Measurements from ENCODE around the gene TXNDC5.
A peak's percentile ranks its signal among the peaks of the same experiment; 100 is the strongest.
"Not testable (repeated sequence)": the region's sequence is repeated elsewhere in the genome, so short reads cannot be mapped to it uniquely, and the experiment has no call there.

Gene TXNDC5

DNA sequence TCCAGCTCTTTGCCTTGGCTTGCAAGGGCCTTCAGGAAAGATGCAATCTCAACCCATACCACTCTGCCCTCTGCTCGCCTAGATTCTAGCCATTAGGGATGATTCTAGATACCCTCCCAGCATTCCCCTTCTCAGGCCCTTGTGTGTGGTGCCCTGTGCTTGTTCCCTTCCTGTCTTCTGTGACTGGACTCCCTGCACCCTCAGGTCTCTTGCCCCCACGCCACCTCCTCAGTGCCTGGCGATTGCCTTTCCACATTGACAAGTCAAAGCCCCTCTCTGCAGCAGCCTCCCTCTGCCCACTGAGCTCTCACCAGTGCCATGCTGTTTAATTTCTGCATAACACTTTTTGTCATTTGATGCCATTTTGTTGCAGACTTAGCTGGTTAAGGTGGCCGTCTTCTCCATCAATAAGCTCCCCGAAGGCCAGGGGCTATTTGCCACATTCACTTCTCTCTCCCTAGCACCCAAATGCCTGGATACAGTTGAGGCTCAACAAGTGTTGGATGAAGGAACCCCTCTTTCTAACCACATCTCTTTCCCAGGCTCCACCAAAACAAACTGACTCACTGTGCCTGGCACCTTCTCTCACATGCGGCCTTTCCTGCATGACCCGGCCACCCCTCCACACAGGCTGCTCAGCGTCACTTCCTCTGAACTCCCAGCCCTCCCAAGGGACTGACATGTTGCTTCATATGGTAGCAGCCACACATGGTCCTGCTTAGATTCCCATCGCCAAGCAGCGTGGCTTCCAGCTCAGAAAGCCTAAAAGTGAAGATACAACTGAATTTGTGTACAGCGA, 4.6 kb upstream of the TXNDC5 start:
- FAIRE-seq, result no peak

DNA sequence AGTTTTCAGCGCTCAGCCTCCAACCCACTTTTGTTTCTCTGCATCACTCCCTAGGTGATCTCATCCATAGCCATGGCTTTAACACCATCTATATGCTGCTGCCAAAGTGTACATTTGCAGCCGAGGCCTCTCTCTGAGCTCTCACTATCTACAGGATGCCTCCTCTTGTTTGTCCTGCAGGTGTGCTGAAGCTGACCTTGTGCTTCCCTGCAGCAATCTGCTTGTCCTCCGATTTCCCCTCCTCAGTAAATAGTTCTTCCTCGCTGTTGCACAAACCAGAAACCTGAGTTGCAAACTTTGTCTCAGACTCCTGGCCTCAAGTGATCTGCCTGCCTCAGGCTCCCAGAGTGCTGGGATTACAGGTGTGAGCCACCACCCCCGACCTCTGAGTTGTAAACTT, 3.7 kb upstream of the TXNDC5 start:
- DNase-seq (ENCODE audit: insufficient read length, low spot score) (no peak), FAIRE-seq (no peak)

More for the DNA sequence above, 4.6 kb upstream of the TXNDC5 start:
- no peak for DNase-seq (ENCODE audit: insufficient read length, low spot score)

GRCh38 chr6:7912736-7913517, 2.3 kb upstream of the TXNDC5 start:
- DNase-seq (ENCODE audit: insufficient read length, low spot score), result no peak

GRCh38 chr6:7912024-7912423, 1.4 kb upstream of the TXNDC5 start:
- FAIRE-seq, result no peak

More at GRCh38 chr6:7912736-7913517, 2.3 kb upstream of the TXNDC5 start:
- FAIRE-seq, result no peak

DNA sequence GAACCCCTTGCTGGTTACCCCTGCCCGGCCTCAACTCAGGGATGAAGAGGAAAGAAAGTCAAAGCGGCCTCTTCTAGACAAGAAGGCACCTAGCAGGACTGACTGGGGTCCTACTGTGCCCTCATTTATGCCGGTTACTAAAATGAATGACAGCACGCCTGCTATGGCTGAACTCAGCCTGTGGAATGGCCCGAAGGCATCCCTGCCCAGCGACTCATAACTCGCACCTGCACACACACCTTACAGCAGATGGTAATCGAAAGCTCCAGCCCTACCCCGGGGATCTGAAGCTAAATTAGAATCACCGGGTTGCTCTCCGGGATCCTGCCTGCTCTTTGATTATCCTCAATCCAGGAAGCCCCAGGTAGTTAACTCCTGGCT, 747 bp upstream of the TXNDC5 start:
- no peak for FAIRE-seq
- DNase-seq (ENCODE audit: insufficient read length, low spot score), result no peak

More at GRCh38 chr6:7912024-7912423, 1.4 kb upstream of the TXNDC5 start:
- DNase-seq (ENCODE audit: insufficient read length, low spot score), result no peak

- DNase-seq (ENCODE audit: insufficient read length, low spot score) (no peak), FAIRE-seq (no peak)
These were observed 312 bp downstream of the TXNDC5 start for GRCh38 chr6:7910298-7910653.

- FAIRE-seq (no peak), DNase-seq (ENCODE audit: insufficient read length, low spot score) (peak; percentile 62)
These were observed 988 bp downstream of the TXNDC5 start for GRCh38 chr6:7909323-7910276.

GRCh38 chr6:7907159-7907558, 3.4 kb downstream of the TXNDC5 start:
- DNase-seq (ENCODE audit: insufficient read length, low spot score) (no peak), FAIRE-seq (no peak)

DNA sequence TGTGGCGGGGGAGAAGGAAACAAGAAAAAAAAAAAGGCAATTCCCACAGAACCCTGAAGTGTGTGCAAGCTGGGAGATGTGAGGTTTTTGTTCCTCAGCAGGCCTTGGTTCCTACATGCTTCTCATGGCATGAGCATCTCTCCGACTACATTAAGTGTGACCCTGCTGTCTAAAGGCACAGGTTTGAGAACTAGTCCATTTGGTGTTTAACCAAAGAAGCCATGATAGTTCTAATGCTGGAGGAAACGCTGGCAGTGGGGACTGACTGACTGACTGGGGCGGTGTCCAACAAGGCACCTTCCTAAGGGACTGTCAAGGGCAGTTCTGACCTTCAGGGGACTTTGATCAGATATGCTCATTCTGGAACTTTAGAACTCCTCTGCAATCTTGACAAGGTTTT, 3.8 kb downstream of the TXNDC5 start:
- no peak for DNase-seq (ENCODE audit: insufficient read length, low spot score)
- FAIRE-seq, result no peak

- FAIRE-seq, result no peak
- no peak for DNase-seq (ENCODE audit: insufficient read length, low spot score)
These were observed 5.2 kb downstream of the TXNDC5 start for GRCh38 chr6:7905416-7905815.

- DNase-seq (ENCODE audit: insufficient read length, low spot score) (no peak), FAIRE-seq (no peak)
These were observed 5.8 kb downstream of the TXNDC5 start for GRCh38 chr6:7904654-7905319.

DNA sequence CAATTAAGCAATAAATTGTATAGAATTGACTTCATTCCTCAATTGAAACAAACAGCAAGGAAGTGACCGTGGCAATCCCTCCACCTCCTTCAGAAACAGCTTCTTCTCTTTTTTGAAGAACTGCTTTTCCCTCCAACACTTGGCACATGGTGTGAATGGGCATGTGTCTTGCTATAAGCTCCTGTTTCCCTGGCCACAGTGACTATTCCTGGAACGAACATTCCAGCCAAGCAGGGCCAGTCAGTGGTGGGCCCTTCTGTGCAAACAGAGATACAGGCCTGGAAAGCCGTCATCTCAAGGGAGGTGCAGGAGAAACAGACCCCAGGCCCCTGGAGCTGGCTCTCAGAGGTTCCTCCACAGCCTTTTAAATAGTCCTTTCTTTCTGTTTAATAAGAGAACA, 6.9 kb downstream of the TXNDC5 start:
- DNase-seq (ENCODE audit: insufficient read length, low spot score), result no peak
- FAIRE-seq, result no peak

GRCh38 chr6:7902867-7903266, 7.7 kb downstream of the TXNDC5 start:
- FAIRE-seq (no peak), DNase-seq (ENCODE audit: insufficient read length, low spot score) (no peak)

DNA sequence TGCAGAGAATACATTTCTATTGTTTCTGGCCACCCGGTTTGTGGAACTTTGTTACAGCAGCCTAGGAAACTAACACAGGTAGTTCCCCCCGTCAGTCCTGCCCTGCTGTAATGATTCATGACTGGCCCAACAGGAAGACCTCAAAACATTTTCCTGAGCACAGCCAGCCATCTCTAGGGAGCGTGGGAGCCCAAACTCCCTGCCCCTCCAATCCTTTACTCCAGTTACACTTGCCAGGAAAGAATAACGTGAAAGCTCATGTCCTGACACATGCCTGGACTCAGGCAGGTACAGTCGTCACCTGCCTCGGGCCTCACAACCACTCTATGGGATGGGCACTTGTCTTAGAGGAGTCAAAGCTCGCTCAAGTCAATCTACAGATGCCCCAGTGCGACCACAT, 8.4 kb downstream of the TXNDC5 start:
- no peak for FAIRE-seq

DNA sequence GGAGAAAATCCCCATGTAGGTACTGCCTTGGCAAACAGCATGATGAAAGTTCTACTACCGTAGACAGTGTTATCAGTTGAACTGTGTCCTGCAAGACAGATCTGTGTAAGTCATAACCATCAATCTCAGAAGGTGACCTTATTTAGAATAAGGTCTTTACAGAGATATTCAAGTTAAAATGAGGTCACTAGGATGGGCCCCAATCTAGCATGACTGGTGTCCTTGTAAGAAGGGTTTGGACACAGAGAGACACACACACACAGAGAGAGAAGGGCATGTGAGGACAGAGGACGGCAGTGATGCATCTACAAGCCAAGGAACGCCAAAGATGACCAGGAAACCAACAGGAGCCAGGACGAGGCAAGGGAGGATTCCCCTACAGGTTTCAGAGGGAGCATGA, 8.8 kb downstream of the TXNDC5 start:
- DNase-seq (ENCODE audit: insufficient read length, low spot score), result no peak
- no peak for FAIRE-seq

More for the DNA sequence above, 8.4 kb downstream of the TXNDC5 start:
- DNase-seq (ENCODE audit: insufficient read length, low spot score), result no peak

DNA sequence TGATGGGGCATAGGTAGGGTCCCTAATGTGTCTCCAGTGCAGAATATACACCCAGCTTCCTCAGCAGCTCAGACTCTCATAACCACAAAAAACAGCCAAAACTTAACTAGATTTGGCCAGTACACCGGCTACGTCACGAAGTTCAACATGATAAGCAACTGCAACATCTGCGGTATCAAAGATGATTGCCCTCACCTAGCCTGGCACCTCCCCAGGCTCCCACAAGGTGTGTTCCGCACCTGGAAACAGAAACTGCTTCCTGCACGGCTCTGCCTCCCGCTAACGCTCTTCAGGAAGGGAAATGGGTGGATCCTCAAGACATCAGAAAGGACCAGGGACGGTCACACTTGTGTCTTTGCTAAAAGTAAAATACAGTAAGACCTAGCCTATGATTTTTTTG, 9.5 kb downstream of the TXNDC5 start:
- DNase-seq (ENCODE audit: insufficient read length, low spot score) (no peak), FAIRE-seq (no peak)

DNA sequence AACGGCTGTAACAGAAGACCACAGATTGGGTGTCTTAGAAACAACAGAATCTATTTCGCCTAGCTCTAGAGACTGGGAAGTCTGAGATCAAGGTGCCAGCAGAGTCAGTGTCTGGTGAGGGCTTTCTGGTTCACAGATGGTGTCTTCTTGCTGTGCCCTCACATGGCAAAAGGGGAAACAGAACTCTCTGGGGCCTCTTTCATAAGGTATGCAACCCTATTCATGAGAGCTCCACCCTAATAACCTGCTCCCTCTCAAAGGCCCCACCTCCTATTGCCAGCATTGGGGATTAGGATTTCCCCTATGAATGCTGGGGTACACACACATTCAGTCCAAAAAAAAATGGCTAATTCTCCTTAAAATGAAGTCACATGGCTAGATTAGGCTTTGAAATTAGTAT, 10.0 kb downstream of the TXNDC5 start:
- FAIRE-seq, result no peak

DNA sequence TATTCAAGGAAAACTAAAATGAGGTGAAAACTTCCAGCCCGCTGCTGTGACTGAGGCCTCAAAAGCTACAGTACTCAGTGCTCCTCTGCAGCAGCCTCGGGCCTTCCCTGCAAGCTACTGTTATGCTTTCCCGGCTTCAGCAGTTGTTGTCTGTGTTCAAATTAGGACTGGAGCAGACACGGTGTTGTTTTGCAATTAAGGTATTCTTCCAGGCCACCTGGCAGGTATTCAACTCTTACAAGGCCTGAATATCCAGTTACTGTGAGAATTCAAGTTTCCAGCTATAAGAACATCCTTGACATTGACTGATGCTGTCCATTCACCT, 10.7 kb downstream of the TXNDC5 start:
- no peak for DNase-seq (ENCODE audit: insufficient read length, low spot score)
- FAIRE-seq, result no peak

More for the DNA sequence above, 10.0 kb downstream of the TXNDC5 start:
- no peak for DNase-seq (ENCODE audit: insufficient read length, low spot score)

DNA sequence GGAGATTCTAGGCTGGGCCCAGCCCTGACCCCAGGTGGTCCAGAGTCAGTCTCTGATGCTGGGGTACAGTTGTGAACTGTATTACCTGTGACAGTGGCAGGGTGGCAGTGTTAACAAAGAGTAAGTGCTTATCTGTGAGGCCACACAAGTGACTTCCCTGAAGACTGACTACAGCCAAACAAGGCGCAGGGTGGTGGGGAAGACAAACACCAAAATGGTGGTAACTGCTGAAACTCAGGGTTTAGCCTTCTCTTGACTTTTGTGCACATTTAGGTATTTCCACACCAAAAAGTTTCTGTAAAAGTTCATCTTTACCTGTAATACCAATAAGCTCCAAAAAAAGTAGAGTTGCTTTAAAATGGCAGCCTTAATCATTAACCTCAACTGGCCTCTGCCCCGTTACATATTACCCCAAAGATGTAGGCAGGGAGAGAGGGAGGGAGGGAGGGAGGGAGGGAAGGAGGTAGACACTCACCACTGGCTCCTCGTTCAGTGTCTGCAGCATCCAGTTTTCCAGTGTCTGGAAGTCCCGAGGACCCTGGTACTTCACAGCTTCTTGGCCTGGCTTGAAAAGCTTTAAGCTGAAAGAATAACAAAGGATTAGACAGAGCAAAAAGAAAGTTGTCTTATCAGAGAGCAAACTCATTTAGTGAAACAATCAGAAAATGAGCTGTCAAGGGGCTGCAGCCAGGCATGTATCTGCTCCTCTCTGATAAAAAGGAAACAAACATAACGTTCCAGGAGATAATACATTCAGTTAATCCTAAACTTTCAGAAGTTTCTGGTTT, 11.3 kb downstream of the TXNDC5 start:
- DNase-seq (ENCODE audit: insufficient read length, low spot score) (no peak), FAIRE-seq (no peak)

GRCh38 chr6:7898193-7898586, 12.4 kb downstream of the TXNDC5 start:
- not testable (repeated sequence) for DNase-seq (ENCODE audit: insufficient read length, low spot score); FAIRE-seq
